ENCODE measurements around the gene MRTFA. TPM values are rescaled to one million over a fixed set of nuclear protein-coding genes. Genes with fewer than 3 reads are reported as not detected.
"Not testable (repeated sequence)": the region's sequence is repeated elsewhere in the genome, so short reads cannot be mapped to it uniquely, and the experiment has no call there.

Gene MRTFA
- total RNA-seq, 1 experiment from 2014 or later: 28.0 TPM

- DNase-seq (ENCODE audit: low read depth, low spot score): no peak
- no peaks in the 10 kb centered on the region for H4K20me1 ChIP-seq (ENCODE audit: insufficient read depth)
- intact Hi-C loops (cut with micrococcal nuclease): loop anchor here (10.0 kb wide), 1 partner anchor 236 kb away; no protein-coding TSS in a partner anchor
- TF ChIP-seq ZFX (IDR thresholded peaks at IDR 0.05): no peak
- TF ChIP-seq TCF7L2 (IDR thresholded peaks at IDR 0.05; ENCODE audit: borderline replicate concordance, extremely low read depth, insufficient read depth, insufficient read length): no peak
- no peak for TF ChIP-seq RAD21 (IDR thresholded peaks at IDR 0.05; ENCODE audit: low read depth)
- TF ChIP-seq CTCF (IDR thresholded peaks at IDR 0.05 in 2 of 3, conservative IDR thresholded peaks at IDR 0.05 in 1 of 3; ENCODE audit: borderline replicate concordance in 1 of 3, insufficient read depth in 1 of 3, low read depth in 2 of 3, low read length in 2 of 3): no peak
- TF ChIP-seq FOSL1 (IDR thresholded peaks at IDR 0.05; ENCODE audit: low read depth): no peak
- TF ChIP-seq EZH2 (IDR thresholded peaks at IDR 0.05): no peak
- TF ChIP-seq ZBTB33 (IDR thresholded peaks at IDR 0.05; ENCODE audit: extremely low read depth, insufficient replicate concordance, low read length): no peak
- TF ChIP-seq POLR2AphosphoS5 (IDR thresholded peaks at IDR 0.05; ENCODE audit: low read depth, low read length): no peak
- TF ChIP-seq EGR1 (IDR thresholded peaks at IDR 0.05; ENCODE audit: low read depth): no peak
- no peak for TF ChIP-seq ATF3 (IDR thresholded peaks at IDR 0.05)
- no peak for TF ChIP-seq ZNF274 (IDR thresholded peaks at IDR 0.05; ENCODE audit: low read depth, low read length)
- no peak for TF ChIP-seq MAX (IDR thresholded peaks at IDR 0.05)
- no peak for TF ChIP-seq JUND (IDR thresholded peaks at IDR 0.05)
- no peak for TF ChIP-seq CBX3 (IDR thresholded peaks at IDR 0.05; ENCODE audit: low read depth)
- no peak for TF ChIP-seq EZH2phosphoT487 (IDR thresholded peaks at IDR 0.05; ENCODE audit: borderline replicate concordance)
- TF ChIP-seq SRF (IDR thresholded peaks at IDR 0.05; ENCODE audit: low read depth): no peak
- TF ChIP-seq CEBPB (IDR thresholded peaks at IDR 0.05; ENCODE audit: low read depth): no peak
- no peak for TF ChIP-seq POLR2A (IDR thresholded peaks at IDR 0.05; ENCODE audit: borderline replicate concordance, extremely low read depth, insufficient read depth, insufficient read length)
- no peak for TF ChIP-seq SP1 (IDR thresholded peaks at IDR 0.05; ENCODE audit: low read depth)
- no peak for TF ChIP-seq ELF1 (IDR thresholded peaks at IDR 0.05; ENCODE audit: borderline replicate concordance, low read depth)
- no peaks in the 10 kb centered on the region for H3K36me3 ChIP-seq (ENCODE audit: control insufficient read depth in 1 of 2, insufficient read depth in 2 of 2, low read length in 2 of 2)
- H3K9me2 ChIP-seq (ENCODE audit: insufficient read depth): no peaks in the 10 kb centered on the region
- no peak overlapping the region for H3K27ac ChIP-seq (ENCODE audit: low read depth, low read length)
- no peak overlapping the region for H3K4me2 ChIP-seq (ENCODE audit: low read length)
- no peak overlapping the region for H3K9ac ChIP-seq (ENCODE audit: low read length)
- no peak overlapping the region for H3K4me3 ChIP-seq (replicated peaks in 1 of 2; ENCODE audit: low read depth in 1 of 2, low read length in 2 of 2)
- no peak for ATAC-seq
- CTCF ChIA-PET: no interaction called here
- H2AFZ ChIP-seq (ENCODE audit: low read depth, low read length, poor library complexity, severe bottlenecking): no peak overlapping the region
- POLR2A ChIA-PET: no interaction called here
- RAD21 ChIA-PET (ENCODE audit: low non-redundant PET in 1 of 2, low total read pairs in 2 of 2, uncharacterized antibody in 2 of 2, unreplicated experiment in 2 of 2): no interaction called here
- no peaks in the 10 kb centered on the region for H3K79me2 ChIP-seq (ENCODE audit: insufficient read depth, low read length)
- no peaks in the 10 kb centered on the region for H3K27me3 ChIP-seq (ENCODE audit: insufficient read depth, low read length)
- no TSS peak for BruUV-seq (replicated peaks)
- H3K4me1 ChIP-seq (ENCODE audit: control insufficient read depth in 1 of 2, insufficient read depth in 2 of 2, low read length in 2 of 2): peaks cover 0 to 11% of the 10 kb centered on the region in 2 experiments; a peak in 1 of 4 replicates
- no peaks in the 10 kb centered on the region for H3K9me3 ChIP-seq (ENCODE audit: control insufficient read depth in 1 of 2, insufficient read depth in 1 of 2, low read depth in 1 of 2, low read length in 2 of 2)
These were observed 22.6 kb upstream of the MRTFA start for GRCh38 chr22:40659166-40659565.

- H3K4me3 ChIP-seq (replicated peaks in 1 of 2; ENCODE audit: low read depth in 1 of 2, low read length in 2 of 2); H3K9me3 ChIP-seq (ENCODE audit: control insufficient read depth in 1 of 2, insufficient read depth in 1 of 2, low read depth in 1 of 2, low read length in 2 of 2); H3K9ac ChIP-seq (ENCODE audit: low read length); RAD21 ChIA-PET (ENCODE audit: low non-redundant PET in 1 of 2, low total read pairs in 2 of 2, uncharacterized antibody in 2 of 2, unreplicated experiment in 2 of 2); H3K27ac ChIP-seq (ENCODE audit: low read depth, low read length); H4K20me1 ChIP-seq (ENCODE audit: insufficient read depth); H3K27me3 ChIP-seq (ENCODE audit: insufficient read depth, low read length); BruUV-seq (replicated peaks); H3K36me3 ChIP-seq (ENCODE audit: control insufficient read depth in 1 of 2, insufficient read depth in 2 of 2, low read length in 2 of 2); H3K4me2 ChIP-seq (ENCODE audit: low read length); DNase-seq (ENCODE audit: low read depth, low spot score); H2AFZ ChIP-seq (ENCODE audit: low read depth, low read length, poor library complexity, severe bottlenecking); H3K79me2 ChIP-seq (ENCODE audit: insufficient read depth, low read length); CTCF ChIA-PET; POLR2A ChIA-PET; H3K9me2 ChIP-seq (ENCODE audit: insufficient read depth); ATAC-seq: not testable (repeated sequence)
- H3K4me1 ChIP-seq (ENCODE audit: control insufficient read depth in 1 of 2, insufficient read depth in 2 of 2, low read length in 2 of 2): peaks cover 2 to 29% of the 10 kb centered on the region in 2 experiments
- intact Hi-C loops (cut with micrococcal nuclease): loop anchor here (10.0 kb wide), 1 partner anchor 238 kb away; no protein-coding TSS in a partner anchor
These were observed 20.1 kb upstream of the MRTFA start for GRCh38 chr22:40656651-40657050.
